GM21447 (cell line): ENCODE measurements around the gene COA1.
A peak's percentile ranks its signal among the peaks of the same experiment; 100 is the strongest.
"Not testable (repeated sequence)": the region's sequence is repeated elsewhere in the genome, so short reads cannot be mapped to it uniquely, and the experiment has no call there.

ENCODE experiments used
- ATAC-seq: cut with Tn5 transposase; IDR thresholded peaks from one replicate; pipeline ENCODE4 v1.9.1; 2021; ENCODE audit not compliant: unreplicated experiment

Gene COA1

DNA sequence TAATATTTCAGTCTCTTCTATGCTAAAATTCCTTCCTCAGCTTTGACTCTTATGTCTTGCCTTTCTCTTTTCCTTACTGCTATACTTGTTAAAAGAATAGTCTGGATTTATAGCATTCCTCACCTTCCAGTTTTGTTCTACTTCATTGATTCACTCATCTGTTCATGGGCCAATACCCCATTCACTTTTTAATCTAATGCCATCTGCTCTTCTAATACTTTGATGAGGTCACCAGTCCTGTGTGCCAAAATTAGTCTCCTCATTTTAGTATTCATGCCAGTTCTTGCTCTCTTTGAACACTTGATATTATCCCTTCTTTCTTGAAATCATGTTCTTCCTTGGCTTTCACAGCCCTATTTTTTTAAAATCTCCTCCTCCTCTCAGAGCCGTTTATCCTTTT, 127.1 kb downstream of the COA1 start:
- ATAC-seq, result no peak

- no peak for ATAC-seq
These were observed 129.3 kb downstream of the COA1 start for GRCh38 chr7:43600056-43600455.

DNA sequence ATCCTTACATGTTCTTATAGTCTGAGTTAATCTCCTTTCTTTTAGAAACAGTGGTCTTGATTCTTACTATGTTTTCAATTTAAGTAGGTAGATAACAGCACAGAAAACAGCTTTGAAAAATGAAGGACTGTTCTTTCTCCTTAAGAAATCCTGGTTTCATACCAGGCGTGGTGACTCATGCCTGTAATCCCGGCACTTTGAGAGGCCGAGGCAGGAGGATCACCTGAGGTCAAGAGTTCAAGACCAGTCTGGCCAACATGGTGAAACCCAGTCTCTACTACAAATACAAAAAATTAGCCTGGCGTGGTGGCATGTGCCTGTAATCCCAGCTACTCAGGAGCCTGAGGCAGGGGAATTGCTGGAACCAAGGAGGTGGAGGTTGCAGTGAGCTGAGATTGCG, 132.9 kb downstream of the COA1 start:
- not testable (repeated sequence) for ATAC-seq

DNA sequence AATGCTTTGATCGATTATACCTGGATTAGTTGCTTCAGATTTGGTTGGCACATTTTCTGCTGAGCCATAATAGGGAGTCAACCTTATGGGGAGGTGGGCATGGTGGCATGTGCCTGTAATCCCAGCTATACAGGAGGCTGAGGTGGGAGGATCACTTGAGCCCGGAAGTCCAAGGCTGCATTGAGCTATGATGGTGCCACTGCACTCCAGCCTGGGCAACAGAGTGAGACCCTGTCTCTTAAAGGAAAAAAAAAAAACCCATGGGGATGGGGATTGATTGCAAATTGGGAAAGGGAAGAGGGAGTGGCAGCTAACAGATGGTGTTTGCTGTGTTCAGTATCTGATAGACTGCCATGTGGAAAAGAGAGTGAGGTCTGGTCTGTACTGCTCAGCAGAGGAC, 135.3 kb downstream of the COA1 start:
- no peak for ATAC-seq

DNA sequence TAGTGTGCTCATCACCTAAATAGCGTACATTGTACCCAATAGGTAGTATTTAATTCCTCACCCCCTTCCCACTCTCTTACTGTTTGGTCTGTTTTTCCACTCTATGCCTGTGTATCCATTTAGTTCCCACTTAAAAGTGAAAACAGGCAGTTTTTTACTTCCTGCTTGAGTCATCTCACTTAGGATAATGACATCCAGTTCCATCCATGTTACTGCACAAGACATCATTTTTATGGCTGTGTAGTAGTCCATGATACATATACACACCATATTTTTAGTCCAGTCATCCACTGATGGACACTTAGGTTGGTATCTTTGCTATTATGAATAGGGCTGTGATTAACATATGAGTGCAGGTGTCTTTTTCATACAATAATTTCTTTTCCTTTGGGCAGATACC, 136.3 kb downstream of the COA1 start:
- no peak for ATAC-seq

- ATAC-seq, result no peak
These were observed 137.0 kb downstream of the COA1 start for GRCh38 chr7:43592326-43592725.

DNA sequence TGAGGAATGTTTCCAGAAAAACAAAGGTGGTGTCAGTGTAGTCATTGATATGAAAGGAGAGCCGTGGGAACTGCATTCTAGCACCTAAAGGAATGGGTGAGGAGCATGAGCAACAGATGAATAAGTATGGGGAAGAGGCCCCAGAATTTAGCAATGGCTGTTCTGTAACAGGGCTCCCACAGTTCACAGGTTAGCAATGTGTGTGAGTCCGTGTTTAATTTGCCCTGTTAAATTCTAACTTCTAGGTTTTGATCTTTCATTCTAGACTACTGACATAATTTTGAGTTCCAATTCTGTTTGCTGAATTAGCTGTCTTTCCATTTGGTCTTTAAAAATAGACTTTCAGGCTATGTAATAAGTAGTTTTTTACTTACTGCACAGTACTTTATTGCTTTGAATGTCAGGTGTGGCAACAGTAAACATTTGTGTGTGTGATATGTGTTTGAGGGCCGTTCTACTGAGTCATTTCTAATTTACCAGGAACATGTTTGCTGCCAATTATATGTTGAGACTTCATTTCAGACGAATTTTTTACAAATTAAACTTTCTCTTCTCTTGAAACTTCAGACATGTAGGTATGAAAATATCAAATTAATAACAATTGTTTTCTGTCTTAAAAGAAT, 137.7 kb downstream of the COA1 start:
- ATAC-seq, result peak; percentile 35

GRCh38 chr7:43590862-43591557, 138.3 kb downstream of the COA1 start:
- peak; percentile 65 for ATAC-seq

DNA sequence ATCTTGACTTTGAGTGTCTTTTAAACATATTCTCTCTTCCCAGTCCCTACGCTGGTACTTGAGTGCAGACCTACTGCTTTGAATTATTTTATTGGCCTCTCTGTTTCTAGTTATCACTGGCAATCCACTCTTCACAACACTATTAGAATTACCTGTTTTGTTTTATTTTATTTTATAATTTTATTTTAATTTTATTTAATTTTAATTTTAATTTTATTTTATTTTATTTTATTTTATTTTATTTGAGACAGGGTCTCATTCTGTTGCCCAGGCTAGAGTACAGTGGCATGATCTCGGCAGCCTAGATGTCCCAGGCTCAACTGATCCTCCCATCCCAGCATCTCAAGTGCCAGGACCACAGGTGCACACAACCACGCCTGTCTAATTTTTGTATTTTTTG, 139.6 kb downstream of the COA1 start:
- no peak for ATAC-seq
